Stimulated activated CD8-positive, alpha-beta memory T cell treated with anti-CD3 and anti-CD28 coated beads, Interleukin-7, amount 100 ng/mL, for 4 hours (primary cell): Measurements from ENCODE around the gene SETD3.

Source experiments
- DNase-seq, 2 donors: peaks; one replicate each; pipeline ENCODE4 v3.0.0-alpha.2; 2020; ENCODE audit warnings: low read depth in 2 of 2

The SETD3 gene

GRCh38 chr14:99395909-99396530, 84.6 kb downstream of the SETD3 start:
- peak in 1 of 2 donors; percentile 32 for DNase-seq

GRCh38 chr14:99394602-99395156, 86.0 kb downstream of the SETD3 start:
- DNase-seq = no peak

GRCh38 chr14:99393059-99393655, 87.5 kb downstream of the SETD3 start:
- no peak for DNase-seq

- DNase-seq = no peak
Observed at GRCh38 chr14:99391671-99392070, 89.0 kb downstream of the SETD3 start.

DNA sequence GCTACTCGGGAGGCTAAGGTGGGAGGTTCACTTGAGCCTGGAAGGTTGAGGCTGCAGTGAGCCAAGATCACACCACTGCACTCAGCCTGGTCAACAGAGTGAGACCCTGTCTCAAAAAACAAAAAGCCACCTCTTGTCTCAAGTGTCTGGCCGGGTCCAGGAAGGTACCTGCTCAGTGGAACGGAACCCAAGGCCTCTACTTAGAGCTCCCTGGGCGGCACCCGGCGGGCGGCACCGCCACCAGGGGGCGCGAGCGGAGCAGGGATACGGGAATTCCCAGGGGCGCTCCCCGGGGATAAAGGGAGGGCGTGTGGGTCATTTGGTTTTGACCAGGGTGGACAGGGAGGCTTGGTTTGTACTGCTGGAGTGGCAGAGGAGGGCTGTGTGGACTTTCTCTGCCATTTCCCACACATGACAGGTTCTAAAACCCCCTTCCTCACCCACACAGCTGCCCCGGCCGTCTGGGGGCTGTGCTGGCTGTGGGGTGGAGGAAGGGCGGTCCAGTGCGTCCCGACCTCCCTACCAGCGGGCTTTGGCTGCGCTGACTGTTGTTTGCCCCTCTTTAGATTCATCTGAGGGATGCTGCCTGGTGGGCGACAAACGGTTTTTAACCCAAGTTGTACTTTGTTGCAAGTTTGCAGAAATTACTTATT, 91.4 kb downstream of the SETD3 start:
- peak in 1 of 2 donors; percentile 14 for DNase-seq

GRCh38 chr14:99388286-99388685, 92.4 kb downstream of the SETD3 start:
- no peak for DNase-seq

DNA sequence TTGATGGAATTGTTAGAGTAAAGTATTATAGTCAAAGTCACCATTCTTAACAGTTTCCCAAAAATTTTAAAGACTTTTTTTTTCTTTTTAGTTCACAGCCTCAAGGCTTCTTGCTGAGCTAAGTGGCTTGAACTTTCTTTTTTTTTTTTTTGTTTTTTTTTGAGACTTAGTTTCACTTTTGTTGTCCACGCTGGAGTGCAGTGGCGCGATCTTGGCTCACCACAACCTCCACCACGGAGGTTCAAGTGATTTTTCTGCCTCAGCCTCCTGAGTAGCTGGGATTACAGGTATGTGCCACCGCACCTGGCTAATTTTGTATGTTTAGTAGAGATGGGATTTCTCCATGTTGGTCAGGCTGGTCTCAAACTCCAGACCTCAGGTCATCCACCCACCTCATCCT, 92.8 kb downstream of the SETD3 start:
- DNase-seq = no peak

- no peak for DNase-seq
Observed at GRCh38 chr14:99384450-99385417, 95.9 kb downstream of the SETD3 start.

DNA sequence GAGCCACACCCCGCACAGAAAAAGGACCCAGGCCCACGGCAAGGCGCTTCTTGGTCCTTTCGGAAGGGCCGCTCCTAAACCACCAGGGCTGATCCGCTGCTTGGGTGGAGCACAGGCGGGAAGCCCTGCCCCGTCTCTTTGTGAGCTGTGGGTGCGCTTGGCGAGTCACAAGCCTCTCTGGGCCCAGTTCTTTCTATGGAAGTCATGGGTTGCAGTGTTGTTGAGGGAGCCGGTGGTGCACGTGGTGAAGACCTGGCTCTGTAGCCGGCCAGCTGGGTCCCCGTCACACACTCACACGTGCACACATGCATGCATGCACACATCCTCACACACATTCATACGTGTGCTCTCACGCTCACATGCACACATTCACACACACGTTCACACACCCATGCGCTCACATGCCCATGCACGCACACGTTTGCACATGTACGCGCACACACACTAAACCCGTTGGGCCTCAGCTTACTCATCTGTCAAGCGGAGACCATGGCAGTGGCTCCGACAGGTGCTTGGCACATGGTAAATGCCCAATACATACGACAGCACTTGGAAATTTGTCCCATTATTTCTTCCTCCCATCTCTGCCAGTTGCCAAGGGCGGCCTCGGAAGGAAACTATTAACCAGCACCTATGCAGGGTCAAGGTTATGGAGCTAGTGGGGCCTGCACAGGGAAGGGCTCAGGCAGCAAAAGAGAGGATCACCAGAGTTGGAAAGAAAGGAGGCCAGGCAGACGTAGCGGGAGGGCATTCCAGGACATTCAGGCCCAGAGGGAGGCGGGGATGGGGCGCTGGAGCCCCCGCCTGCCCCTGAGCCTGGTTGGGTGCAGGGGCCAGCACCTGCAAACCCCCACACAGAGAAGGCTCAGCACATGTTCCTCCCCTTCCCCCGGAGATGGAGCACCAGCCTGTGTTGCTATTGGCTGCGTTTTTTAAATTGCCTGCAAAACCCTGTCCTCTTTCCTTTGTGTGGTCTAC, 96.9 kb downstream of the SETD3 start:
- DNase-seq = no peak

GRCh38 chr14:99382781-99383471, 97.7 kb downstream of the SETD3 start:
- no peak for DNase-seq

DNA sequence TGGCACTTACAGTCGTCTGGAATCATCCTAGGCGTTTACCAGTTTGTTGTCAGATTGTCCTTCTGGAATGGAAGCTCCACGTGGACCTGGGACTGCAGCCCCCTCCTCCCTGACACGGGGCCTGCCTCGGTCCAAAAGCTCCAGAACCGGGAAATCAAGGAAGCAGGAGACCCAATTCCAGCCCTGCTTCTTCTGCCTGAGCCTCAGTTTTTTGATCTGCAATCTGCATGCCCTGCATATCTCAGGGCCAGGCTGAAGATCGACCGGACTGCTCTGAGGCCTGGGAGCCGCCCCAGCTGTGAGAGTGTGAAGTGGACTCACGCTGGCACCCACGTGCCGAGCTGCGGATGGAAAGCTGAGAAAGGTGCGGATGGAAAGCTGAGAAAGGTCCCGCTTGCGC, 98.6 kb downstream of the SETD3 start:
- DNase-seq = no peak

DNA sequence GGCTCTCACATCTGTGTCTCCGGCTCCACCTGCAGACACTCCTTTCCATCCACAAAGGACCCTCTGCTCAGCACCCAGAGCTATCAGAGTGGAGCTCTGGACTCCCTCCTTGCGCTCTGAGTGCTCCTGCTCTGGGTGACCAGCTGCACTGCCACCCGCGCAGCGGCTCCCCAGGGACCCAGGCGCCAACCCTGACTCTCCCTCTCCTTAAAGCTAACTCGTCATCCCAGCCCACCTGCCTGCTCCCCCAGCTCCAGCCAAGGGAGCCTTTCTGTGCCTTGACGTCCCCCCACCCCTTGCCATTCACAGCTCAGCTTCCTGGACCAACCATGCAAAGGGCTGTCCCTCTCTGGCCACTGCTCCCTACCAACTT, 99.0 kb downstream of the SETD3 start:
- no peak for DNase-seq

DNA sequence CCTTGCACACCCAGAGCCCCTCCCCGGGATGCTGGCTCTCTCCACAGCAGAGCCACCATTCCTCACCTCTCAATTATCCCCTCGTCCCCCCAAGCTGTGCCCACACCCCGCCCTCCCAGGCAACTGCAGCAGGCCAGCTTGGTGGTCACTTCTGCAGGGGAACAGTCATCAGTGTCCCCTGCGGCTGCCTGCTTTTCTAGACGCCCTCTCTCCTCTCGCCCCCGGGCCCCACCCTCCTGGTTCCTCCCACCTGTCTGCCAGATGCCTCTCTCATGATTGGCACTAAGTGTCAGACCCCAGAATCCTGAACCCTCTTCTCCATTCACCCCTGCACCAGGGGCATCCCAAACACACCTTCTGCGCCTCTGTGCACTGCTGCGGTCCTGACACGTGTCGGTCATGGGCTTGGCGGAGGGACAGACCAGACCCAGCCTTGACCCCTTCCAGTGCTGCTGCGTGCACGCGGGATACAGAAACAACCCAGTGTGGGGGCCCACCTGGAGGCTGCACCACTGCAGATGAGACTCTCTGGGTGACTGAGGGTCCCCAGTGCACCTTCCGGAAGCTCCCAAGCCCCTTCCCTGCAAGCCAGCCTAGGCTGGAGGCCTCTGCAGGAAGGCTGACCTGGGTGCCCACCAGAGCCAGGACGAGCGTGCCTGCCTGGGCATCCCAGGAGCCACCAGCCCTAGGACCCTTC, 99.5 kb downstream of the SETD3 start:
- DNase-seq = no peak

GRCh38 chr14:99380402-99380801, 100.3 kb downstream of the SETD3 start:
- no peak for DNase-seq

- no peak for DNase-seq
Observed at GRCh38 chr14:99378782-99379214, 101.9 kb downstream of the SETD3 start.

GRCh38 chr14:99377951-99378350, 102.7 kb downstream of the SETD3 start:
- DNase-seq = no peak

DNA sequence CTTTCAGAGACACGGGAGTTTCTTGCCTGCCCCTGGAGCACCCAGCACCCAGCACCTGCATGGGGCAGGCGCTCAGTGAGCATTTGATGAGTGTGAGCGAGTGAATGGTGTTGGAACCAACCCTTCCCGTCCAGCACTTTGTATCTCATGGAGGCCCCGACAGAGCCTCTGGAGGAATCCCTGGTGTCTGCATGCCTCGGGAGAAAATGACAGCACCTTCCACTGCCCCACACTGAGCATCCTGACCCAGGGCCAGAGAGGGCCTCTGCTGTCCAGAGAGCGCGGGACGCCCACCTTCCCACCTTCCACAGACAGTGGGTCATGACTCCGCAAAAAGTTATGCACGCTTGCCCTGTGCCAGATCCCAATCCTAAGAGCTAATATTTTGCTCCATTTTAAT, 105.7 kb downstream of the SETD3 start:
- no peak for DNase-seq

GRCh38 chr14:99363616-99364290, 116.9 kb downstream of the SETD3 start:
- DNase-seq = no peak

GRCh38 chr14:99363051-99363450, 117.6 kb downstream of the SETD3 start:
- DNase-seq = no peak
